Fibroblast of skin of abdomen (primary cell): ENCODE results near the gene IFI6. TPM values are rescaled to one million over a fixed set of nuclear protein-coding genes. Genes with fewer than 3 reads are reported as not detected.
"Not testable (repeated sequence)": the region's sequence is repeated elsewhere in the genome, so short reads cannot be mapped to it uniquely, and the experiment has no call there.

ENCODE experiments used
- DNase-seq: peaks from one replicate; pipeline ENCODE4 v3.0.0-alpha.2; 2013
- polyA plus RNA-seq, 2 experiments: library from polyadenylated mRNA; unstranded; fragments of 120-200 nt; gene quantifications; one replicate each; pipeline ENCODE4 v1.2.1, GENCODE V29; 2013; ENCODE audit not compliant: insufficient read length in 2 of 2

IFI6 gene, protein sequence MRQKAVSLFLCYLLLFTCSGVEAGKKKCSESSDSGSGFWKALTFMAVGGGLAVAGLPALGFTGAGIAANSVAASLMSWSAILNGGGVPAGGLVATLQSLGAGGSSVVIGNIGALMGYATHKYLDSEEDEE
- 29.9 TPM for polyA plus RNA-seq (2013, experiment 1 of 2; ENCODE audit: insufficient read length)
- polyA plus RNA-seq (2013, experiment 2 of 2; ENCODE audit: insufficient read length): 30.3 TPM

DNA sequence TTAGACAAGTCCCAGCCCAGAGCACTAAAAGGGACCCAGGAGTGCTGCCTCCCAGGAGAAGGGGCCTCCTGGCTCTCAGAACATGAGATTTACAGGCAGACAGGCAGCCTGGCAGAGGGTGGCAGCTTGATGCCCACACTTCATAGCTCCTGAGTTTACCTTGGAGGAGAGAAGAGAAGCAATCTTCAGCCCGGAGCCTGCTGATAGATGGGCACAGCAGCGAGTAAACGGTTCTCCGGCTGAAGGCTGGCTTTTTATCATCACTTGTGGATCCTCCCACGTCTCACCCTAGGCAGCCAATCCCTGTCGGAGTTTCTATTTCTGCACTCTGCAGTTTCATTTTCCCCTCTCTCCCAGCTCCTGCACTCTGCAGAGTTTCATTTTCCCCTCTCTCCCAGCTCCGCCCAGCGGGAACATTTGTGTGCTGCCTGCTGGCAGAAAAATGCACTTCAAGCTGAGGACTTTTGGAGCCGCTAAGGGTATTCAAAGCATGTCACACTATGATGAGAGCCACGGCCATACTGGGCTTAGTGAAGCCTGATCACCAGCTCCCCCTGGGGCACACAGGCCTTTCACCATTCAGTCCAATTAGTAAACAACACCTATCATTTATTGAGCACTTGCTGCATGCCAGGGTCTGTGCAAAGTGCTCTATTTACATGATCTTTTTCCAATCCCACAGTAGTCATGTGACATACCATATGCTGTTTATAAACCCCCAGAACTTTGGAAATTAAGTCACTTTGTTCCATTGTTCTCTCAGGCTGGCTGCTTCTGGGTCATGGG lies at the start of gene IFI6:
Gene IFI6, minus strand, starts transcription at position 229 of the 786 bp plus-strand sequence. CDS start 2,878 bp downstream, outside the sequence.
- DNase-seq: peak; percentile 95

DNA sequence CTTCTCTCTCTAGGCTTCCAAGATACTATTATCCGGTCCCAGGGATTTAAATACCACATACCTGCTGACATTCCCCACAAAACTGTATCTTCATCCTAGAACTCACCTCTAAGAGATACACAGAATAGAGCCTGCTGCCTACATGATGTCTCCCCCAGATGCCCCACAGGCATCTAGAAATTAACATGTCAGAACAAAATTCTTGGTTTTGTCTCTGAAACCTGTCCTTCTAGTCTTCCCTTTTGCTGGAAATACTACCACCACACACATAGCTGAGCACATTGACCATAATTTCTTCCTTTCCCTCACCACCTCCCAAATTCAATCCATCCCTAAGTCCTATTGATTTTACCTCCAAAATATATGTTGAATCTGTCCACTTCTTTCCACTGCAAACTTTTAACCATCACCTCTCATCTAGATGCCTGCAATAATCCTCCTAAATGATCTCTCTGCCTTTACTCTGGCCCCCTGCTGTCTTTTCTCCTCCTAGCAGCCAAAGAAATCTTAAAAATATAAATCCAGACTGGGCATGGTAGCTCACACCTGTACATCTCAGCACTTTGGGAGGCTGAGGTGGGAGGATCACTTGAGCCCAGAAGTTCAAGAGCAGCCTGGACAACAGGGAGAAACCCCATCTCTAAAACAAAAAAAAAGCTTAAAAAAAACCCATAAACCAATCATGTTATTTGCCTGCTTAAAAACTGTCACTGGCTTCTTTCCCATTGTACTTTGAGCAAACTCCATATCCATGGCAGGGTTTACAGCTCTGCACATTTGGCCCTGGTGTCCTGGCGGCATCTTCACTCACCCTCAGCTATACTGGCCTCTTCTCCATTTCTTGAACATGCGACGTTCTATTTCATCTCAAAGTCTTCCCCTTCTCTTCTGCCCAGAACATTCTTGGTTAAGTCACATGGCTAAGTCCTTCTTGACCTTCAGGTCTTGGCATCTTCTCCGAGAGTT lies 47.6 kb upstream of the IFI6 start:
- DNase-seq: no peak

DNA sequence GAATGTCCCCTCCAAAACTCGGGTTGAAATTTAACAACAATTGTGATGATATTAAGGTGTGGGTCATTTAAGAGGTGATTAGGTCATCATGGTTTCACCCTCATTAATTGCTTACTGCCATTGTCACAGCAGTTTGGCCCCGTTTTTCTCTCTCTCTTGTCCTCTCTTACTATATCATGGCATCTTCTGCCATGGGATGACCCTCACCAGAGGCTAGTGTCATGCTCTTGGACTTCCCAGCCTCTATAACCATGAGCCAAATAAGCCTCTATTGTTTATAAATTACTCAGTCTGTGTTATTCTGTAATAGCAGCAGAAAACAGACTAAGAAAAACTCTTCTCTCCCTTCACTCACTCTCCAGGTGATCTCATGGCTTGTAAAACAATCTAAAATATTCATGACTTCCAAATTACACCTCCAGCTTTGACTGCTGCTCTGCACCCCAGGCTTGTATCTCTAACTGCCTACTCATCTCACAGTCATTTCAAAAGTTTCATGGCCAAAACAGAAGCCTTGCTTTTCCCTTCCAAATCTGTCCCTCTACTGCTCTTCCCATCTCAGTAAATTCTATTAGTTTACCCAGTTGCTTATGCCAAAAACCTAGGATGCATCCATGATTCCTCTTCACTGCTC lies 44.4 kb upstream of the IFI6 start:
- DNase-seq: no peak

DNA sequence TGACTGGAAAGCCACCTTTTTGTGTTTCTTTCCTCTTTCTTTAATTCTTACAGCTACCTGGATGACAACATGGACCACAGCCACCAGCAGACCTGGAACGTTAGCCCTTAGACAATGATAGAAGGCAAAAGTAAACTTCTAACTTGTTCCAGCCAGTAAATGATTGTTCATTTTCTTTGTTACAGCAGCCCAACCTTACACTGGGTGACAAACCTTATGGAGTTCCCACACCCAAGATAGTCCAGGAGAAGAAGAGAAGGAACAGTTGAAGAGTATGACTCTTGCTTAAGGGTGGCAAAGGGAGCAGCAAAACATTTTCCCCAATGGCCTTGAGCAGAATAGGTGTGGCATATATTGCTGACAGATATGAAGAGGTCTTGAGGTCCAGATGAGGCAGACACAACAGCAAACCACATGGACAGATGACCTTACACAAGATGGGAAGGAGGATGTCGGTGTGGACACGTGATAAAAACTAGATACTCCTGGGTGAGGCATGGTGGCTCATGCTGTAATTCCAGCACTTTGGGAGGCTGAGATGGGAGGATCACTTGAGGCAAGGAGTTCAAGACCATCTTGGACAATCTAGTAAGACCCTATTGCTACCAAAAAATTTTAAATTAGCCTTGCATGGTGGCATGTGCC lies 42.0 kb upstream of the IFI6 start:
- no peak for DNase-seq

DNA sequence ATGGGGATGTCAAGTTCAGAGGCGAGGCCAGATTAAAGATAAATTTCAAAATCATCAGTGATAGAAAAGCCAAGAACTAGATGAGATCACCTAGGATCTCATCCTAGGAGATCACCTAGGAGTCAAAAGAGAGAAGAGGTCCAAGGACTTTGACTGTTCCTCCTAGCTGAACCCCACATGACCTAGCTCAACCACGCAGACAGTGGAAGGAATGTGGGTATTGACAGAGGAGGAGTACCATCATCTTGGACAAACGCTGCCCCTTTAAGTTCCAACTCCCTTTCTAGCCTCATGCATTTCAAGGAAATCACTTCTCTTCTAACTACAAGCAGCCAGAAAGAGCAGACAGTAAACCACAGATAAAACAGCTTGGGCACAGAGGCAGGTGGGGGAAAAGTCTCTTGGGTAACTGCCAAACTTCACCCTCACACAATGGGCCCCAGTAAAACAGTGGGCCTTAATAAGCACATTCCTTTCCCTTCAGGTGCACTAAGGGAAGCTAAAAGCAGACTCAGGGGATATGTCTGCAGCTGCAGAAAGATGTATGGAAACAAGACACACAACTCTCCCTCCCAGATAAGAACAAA lies 41.2 kb upstream of the IFI6 start:
- DNase-seq: no peak

DNA sequence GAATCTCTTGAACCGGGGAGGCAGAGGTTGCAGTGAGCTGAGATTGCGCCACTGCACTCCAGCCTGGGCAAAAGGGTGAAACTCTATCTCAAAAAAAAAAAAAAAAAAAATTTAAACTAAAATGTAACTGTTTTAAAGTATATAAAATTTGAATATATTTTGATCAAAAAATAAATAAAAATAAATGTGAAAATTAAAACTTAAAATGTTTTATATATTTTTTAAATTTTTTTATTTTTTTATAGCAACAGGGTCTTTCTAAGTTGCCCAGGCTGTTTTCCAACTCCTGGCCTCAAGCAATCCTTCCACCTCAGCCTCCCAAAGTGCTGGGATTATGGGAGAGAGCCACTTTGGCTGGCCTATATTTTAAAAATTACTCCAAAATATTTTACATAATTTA lies 38.6 kb upstream of the IFI6 start:
- no peak for DNase-seq

DNA sequence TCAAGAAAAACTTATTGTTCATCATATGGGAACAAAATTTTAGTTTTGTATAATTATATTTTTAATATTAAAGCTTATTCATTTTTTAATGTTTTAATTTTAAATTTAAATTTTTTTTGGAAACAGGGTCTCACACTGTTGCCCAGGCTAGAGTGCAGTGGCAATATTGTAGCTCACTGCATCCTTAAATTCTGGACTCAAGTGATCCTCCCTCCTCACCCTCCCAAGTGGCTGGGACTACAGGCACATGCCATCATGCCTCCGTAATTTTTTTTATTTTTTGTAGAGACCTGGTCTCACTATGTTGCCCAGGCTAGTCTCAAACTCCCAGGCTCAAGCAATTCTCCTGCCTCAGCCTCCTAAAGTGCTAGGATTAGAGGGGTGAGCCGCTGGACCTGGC lies 33.6 kb upstream of the IFI6 start:
- DNase-seq: no peak

DNA sequence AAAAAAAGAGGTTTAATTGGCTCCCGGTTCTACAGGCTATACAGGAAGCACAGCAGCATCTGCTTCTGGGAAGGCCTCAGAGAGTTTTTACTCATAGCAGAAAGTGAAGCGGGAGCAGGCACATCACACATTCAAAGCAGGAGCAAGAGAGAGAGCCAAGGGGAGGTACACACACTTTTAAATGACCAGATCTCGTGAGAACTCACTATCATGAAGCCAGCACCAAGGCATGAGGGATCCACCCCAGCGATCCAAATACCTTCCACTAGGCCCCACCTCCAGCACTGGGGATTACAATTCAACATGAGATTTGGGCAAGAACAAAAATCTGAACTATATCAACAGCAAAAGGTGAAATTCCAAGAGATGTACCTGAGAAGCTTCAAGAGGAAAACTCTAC lies 33.0 kb upstream of the IFI6 start:
- DNase-seq: no peak

DNA sequence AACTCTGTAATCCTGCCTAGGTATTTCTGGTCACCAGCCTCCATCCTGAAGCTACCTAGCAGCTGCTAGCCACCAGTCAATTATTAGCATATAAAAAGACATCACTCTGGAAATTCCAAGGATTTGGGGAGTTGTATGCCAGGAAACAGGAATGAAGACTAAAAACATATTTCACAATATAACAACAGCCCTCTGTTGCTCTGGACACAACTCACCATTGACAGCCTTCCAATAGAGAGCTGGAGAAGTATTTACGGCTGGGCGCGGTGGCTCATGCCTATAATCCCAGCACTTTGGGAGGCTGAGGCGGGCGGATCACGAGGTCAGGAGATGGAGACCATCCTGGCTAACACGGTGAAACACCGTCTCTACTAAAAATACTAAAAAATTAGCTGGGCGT lies 24.8 kb upstream of the IFI6 start:
- DNase-seq: not testable (repeated sequence)

DNA sequence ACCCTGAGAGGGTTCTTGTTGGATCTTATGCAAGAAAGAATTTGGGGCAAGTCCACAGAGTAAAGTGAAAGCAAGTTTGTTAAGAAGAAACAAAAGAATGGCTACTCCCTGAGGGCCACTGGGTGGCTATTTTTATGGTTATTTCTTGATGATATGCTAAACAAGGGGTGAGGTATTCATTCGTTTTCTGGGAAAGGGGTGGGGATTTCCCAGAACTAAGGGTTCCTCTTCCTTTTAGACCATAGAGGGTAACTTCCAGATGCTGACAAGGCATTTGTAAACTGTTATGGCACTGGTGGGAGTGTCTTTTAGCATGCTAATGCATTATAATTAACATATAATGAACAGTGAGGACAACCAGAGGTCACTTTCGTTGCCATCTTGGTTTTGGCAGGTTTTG lies 18.2 kb upstream of the IFI6 start:
- DNase-seq: no peak

DNA sequence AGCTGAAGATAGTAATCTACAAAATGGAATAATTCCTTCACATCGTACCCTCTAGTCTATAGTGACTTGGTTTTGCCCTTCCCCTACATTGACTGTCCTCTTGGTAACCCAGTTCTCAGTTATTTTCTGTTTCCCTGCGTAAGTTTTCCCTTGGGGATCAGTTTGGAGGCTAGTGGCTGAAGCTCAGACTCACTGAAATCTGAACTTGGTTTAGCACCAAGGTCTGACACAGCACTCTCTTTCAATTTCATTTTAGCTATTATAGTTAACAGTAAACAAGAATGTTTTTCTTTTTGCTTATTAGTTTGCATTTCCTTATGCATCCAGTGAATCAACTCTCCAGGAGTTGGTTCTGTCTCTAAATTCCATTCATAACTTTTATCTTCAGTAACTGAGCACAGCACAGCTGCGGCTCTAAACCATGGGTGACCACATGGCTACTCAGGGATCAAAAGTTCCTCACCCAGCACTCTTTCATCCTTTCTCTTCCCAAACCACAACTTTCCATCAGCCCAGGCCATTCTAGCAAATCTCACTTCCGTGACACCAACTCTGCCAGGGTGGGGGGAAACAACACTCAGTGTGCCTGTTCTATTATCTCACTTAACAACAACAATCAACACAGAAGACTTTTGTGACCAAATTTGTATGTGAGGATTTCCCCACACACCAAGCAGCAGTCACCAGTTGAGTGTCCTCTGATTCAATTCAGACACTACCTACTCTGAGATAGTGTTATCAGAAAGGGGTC lies 17.6 kb upstream of the IFI6 start:
- DNase-seq: peak; percentile 23

DNA sequence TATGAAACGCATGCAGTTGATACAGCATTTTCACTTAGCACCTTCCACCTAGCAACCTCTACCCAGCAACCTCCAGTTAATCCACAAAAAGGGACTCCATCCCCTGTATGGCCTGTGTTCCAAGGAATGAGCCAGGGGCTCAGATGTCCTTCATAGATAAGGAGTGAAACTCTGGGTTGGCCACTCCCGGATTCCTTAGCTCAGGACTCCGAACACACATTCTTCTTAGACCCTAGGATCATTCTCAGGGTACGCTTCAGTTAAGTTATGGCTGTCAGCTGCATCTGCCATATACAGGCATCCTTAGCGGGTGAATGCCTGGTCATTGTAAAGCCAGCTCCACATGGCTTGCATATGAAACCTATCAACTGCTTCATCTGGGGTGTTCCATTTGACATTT lies 15.9 kb upstream of the IFI6 start:
- no peak for DNase-seq

DNA sequence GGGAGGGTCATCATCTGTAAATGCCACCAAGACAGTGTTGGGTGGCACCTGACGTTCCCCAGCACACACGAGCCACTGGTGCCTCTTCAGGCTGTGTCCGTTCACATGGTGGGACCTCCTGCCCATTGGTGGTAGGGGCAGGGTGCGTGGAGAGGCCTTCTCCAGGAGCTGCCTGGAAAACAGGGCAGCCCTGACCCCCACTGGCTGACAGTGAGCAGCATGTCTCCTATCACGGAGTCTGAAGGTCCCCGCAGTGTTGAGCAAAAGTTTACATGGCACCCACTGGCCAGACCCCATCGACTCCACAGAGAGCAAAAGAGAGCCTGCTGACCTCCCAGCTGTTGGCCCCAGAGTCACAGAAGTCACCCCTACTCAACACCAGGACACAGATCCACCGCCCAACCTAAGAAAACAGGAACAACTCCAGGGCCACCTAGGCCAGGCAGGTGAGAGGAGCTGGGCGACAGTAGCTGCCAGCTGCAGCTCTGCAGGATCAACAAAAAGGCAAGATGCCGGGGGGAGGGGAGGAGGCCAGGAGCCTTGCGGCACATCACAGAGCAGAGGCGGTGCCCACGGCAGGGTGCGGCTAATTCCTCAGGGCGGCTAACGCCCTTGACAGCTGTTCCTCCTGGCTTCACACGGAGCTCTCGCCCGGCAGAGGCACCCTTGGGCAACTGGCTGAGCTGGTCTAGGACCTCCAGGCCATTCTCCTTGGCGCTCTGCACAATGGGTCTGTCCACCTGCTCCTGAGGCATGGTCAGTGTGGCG lies 14.4 kb upstream of the IFI6 start:
- no peak for DNase-seq

DNA sequence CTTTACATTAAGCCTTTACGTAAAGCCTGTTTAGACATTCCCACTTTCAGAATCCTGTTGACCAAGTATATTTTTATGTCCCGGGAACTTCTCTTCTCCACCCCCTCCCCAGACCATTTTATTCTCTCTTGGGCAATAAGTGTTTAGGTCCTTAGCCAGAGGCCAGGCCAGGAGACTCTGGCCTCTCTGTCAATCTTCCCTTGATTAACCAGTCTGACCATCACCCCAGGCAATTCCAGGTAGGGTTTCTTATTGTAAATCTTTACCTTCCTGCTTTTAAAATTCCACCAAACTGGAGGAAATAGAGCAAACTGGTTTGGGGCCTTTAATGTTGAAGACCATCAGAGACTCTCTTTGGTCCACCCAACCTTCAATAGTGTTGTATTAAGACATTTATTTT lies 12.2 kb upstream of the IFI6 start:
- DNase-seq: no peak

DNA sequence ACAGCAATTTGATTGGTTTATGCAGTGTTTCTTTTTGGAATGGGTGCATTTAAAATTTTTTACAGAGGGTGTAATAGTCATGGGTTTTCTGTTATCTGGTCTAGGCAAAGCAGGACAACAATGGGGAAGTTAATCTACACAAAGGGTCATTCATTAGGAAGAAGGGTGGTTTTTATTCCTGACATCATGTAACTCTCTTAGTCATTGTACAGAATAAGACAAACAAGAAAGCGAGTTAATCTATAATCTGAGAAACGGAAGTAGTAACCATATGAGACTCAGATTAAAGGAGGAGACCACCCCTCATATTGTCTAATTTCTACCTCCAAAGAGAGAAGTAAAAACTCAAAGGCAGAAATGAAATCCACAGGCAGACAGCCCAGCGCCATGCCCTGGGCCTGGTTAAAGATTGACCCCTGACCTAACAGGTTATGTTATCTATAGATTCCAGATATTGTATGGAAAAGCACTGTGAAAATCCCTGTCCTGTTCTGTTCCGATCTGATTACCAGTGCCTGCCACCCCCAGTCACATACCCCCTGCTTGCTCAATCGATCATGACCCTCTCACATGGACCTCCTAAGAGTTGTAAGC lies 10.5 kb upstream of the IFI6 start:
- DNase-seq: no peak

DNA sequence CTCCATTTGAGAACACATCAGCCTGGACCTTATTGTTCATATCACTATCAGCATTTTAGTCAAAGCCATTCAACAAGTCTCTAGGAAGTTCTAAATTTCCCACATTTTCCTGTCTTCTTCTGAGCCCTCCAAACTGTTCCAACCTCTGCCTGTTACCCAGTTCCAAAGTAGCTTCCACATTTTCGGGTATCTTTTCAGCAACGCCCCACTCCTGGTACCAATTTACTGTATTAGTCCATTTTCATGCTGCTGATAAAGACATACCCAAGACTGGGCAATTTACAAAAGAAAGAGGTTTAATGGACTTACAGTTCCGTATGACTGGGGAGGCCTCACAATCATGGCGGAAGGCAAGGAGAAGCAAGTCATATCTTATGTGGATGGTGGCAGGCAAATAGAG lies 9.6 kb upstream of the IFI6 start:
- DNase-seq: not testable (repeated sequence)

DNA sequence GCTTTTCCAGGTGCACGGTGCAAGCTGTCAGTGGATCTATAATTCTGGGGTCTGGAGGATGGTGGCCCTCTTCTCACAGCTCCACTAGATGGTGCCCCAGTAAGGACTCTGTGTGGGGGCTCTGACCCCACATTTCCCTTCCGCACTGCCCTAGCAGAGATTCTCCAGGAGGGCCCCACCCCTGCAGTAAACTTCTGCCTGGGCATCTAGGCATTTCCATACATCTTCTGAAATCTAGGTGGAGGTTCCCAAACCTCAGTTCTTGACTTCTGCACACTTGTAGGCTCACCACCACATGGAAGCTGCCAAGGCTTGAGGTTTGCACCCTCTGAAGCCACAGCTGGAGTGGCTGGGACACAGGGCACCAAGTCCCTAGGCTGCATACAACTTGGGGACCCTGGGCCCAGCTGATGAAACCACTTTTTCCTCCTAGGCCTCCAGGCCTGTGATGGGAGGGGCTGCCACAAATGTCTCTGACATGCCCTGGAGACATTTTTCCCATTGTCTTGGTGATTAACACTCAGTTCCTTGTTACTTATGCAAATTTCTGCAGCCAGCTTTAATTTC lies 8.3 kb upstream of the IFI6 start:
- DNase-seq: not testable (repeated sequence)

DNA sequence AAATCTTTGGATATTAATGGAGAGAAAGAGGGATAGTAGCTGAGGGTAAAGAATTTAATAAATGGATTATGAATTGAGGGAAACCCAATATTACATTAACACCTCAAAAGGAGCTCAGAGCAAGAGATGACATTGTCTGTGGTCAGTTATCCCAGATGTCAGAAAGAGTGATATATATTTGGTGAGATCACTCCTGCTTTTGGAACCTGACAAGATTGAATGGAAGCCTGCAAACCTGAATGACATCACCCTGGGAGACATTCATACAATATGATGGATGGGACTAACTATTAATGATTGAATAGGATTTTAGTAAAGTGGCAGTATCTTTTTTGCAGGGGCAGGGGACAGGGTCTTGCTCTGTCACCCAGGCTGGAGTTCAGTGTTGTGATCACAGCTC lies 6.8 kb upstream of the IFI6 start:
- DNase-seq: no peak

DNA sequence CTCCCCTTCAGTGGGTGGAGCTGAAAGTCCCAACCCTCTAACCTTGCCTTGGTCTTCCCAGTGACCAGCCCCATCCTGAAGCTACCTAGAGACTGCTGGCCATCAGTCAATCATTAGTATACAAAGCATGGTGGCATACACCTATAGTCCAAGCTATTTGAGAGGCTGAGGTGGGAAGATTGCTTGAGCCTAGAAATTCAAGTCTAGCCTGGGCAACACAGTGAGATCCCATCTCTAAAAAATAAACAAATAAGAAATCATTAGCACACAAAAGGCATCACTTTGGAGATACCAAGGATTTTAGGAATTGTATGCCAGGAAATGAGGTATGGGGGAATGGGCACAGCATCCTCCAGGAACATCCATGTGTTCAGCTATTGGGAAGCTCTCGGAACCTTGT lies 4.4 kb upstream of the IFI6 start:
- no peak for DNase-seq

DNA sequence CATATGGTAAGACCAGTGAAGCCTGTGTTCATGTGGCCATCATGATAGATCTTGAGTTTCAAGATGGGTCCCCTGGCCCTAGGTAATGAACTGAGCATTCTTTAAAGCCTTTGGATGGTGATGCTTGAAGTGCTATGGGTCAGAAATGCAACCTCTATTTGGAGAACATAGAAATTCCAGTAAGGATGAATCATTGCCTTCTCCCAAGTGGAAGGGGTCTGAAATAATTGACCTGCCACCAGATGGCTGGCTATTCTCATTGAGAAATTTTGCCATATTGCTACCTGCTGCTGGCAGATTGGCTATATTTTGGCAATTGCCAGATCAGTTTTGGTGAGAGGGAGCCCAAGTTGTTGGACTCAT lies 739 bp upstream of the IFI6 start:
- DNase-seq: peak; percentile 53
